MV-4-11 (cell line): ENCODE results near the gene HES6.

Source experiments
- DNase-seq: peaks from one replicate; lab custom pipeline; 2025; lab: John Stamatoyannopoulos, UW

Gene HES6

GRCh38 chr2:238254095-238254723 is 14.4 kb upstream of the HES6 start:
- no peak for DNase-seq

- no peak for DNase-seq
These were observed 13.2 kb upstream of the HES6 start for GRCh38 chr2:238252766-238253630.

DNA sequence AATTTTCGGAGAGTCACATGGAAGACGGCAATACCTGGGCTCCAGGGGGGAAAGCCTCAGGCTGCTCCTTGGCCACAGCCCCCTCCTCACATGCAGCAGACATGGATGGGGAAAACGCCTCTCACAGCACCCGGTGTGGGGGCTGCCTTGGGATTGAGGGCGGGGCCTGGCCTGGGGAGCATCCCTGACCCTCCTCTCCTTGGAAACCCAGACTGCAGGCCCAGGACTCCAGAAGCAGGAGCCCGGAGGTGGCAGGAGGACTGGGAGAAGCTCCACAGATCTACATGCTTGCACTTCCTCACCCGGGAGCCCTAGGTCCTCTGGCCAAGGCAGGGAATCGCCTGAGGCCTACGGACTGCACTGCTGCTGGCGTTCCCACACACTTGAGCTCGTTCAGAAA is 12.1 kb upstream of the HES6 start:
- no peak for DNase-seq

- no peak for DNase-seq
These were observed 11.5 kb upstream of the HES6 start for GRCh38 chr2:238251331-238251730.

GRCh38 chr2:238250896-238251295 is 11.1 kb upstream of the HES6 start:
- no peak for DNase-seq

GRCh38 chr2:238247841-238248453 is 8.1 kb upstream of the HES6 start:
- DNase-seq, result no peak

- DNase-seq, result no peak
These were observed 7.4 kb upstream of the HES6 start for GRCh38 chr2:238247002-238247822.

DNA sequence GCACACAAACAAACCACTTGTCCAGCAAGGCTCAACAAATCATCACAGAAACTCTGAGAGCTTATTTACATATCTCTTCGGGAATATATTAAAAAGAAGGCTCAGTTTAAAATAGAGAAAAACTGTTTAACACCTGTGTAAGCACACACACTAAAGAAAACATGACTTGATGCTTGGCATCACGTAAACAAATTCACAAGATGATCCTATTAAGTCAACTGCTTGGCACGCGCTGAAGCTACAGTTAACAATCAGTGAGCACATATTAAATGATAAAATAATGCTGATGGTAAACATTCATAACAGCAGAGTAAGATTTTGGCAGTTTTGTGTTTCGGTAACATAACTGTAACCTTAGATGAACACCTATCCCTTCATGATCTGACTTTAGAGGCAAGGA is 4.3 kb upstream of the HES6 start:
- DNase-seq, result no peak

DNA sequence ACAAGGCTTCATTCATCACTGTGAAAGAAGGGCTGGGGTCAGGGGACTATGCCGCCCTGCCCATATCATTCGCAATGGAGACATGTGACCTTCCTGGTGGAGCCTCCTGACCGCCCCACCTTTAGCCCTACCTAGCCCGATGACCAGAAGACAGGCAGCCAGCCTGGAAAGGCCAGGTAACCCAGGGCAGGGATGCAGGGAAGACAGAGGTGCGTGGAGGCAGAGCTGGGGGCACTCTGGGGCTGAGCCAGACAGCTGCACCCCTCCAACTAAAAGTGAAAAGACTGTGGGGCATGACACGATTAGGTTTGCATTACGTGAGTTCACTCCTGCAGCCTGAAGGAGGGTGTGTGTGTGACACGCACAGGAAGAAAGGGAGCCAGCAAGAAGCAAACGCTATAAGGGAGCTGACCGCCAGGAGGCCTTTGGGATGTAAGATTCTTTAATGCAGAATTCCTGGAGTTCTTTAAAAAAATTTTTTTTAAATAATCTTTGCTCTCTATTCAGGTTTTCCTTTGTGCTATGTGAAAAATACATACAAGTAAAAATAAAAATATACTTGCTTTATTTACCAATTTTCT is 3.7 kb upstream of the HES6 start:
- no peak for DNase-seq

DNA sequence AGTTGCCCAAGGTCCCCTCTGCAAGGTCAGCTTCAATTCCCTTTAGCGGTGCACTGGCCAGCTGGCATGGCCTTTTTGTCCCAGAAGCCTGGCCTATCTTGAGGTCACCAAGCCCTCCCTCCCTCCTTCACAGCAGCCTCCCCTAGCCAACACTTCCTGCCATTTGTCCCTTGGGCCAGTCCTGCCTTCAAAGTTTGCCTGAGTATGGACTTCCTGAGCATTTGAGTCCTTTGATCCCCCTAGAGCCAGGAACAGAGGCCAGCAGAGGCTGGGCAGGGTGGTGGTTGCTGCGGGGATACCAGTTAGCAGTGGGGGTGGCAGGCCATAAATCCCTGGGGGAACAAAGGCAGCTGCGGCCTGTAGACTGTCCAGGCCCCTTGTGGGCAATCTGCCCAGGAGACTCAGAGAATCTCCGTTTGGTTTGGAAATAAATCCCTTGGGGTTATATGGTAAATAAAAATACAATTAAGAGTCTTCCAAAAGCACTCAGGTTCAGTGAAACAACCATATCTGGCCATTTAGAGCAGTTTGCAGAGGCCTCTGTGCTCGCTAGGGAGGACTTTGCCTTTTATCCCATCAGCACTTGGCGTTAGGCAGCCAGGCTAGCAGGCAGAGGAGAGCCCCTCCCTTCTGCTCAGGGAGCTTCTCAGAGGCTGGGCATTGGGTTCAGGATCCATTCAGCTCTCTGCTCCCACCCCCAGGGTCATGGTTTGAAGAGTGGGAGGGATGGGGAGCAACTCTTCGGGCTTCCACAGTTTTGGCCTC is 3.1 kb upstream of the HES6 start:
- no peak for DNase-seq

DNA sequence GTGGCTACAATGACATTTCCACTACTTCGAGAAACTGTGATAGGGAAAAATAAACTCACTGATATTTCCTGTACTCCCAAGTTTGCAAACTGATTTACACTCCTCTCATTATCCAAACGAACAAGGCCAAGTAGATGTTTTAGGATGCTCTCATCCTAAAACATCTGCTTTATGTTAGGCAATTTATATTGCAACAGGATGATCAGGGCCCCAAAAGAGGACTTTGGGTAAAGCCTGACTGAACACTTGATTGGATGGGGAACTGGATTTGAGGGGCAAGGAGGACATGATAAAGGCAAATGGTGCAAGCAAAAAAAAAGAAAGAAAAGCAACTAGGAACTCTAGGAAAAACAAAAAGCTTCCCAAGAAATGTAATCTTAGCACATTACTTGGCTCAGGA is 2.1 kb upstream of the HES6 start:
- DNase-seq, result peak; percentile 36

DNA sequence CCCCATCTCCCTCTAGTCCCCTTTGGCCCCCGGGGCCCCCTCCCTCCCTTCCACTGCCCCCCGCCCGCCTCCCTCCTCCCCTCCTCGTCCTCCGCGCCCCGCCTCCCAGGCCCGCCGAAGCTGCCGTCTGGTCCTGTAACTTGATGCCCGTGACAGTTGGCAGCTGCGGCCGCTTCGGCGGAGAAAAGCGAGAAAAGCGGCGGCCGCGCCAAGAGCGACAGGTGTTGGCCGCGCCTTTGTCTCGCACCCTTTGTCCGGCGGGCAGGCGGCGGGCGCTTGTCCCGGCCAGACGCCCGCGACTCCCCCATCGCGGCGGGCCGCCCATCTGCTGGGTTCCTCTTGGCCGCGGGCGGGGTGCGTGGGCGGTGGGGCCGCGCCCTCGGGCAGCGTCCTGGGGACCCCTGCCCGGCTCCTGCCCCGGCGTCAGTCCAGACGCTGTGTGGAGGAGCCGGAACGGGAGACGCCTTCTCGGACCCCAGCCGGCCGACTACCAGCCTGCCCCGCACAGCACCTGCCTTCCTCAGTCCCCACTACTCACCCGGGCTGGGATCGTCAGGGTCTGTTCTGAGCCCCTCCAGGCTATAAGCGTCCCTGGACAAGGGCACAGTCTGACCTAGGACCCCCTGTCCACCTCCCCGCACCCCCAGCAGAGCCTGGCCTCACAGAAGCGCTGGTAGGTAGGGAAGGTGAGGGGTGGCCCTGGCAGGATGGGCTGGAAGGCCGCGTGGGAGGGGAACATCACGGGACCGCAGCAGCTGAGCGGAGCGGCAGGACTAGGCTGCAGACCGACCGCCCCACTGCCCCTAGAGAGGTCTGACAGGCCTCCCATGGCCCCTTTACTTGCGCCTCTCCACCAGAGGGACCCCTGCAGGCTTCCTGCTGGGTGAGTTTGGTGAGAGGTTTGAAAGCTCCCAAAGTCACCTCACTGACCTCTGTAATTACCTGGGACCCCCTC is 1.2 kb upstream of the HES6 start:
- DNase-seq, result peak; percentile 34

- DNase-seq, result no peak
These were observed 335 bp downstream of the HES6 start for GRCh38 chr2:238239543-238239862.

- DNase-seq, result peak; percentile 37
These were observed 884 bp downstream of the HES6 start for GRCh38 chr2:238238766-238239542.

DNA sequence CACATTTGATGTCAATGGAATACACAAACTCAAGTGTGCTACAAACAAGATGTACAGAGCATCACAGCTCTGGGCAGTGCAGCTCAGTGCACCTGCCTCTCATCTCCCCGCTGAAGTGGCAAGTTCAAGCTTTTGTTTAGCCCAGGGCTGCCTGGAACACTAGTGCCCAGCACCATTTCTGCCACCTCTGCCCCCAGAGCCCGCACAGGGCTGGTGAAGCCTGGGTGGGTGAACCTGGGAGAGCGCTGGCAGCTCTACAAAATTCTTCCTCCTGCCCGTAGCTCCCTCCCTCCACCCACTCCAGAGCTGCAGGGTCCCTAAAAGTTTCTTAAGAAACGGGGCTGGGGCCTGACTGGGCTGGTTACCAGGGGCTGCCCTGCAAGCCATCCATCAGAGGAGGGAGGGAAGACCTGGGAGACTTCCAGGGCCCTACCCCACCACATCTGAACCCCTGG is 1.5 kb downstream of the HES6 start:
- no peak for DNase-seq

DNA sequence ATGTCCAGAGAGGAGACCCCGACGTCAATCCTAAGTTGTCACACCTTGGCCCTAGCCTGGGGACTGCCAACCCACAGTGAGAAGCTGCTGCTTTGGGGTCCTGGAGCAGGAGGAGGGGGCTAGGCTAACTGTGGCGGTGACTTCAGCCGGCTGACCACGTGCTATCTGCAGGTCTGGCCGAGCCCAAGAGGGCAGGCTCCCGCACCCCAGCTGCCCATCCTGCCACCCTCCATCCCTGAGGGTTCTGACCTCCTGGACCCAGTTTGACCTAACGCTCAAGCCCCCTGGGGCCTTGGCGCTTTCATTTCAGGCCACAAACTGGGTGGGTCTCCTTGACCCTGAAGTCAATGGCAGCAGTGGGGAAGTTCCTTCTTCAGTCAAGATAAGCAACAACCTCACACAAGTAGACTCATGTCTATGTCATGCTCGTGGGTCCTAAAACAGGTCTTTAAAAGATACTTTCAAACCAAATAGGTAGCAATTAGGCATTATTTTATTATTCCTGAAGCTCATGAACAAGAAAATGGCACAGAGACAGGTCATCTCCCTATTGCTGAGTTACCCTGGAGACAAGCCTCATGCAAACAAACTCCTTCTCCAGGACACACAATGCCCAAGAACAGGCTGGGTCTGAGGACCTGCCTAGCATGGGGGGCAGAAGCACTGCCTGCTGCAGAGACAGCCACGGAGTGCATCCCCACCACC is 2.3 kb downstream of the HES6 start:
- no peak for DNase-seq

- no peak for DNase-seq
These were observed 3.3 kb downstream of the HES6 start for GRCh38 chr2:238236571-238236970.

DNA sequence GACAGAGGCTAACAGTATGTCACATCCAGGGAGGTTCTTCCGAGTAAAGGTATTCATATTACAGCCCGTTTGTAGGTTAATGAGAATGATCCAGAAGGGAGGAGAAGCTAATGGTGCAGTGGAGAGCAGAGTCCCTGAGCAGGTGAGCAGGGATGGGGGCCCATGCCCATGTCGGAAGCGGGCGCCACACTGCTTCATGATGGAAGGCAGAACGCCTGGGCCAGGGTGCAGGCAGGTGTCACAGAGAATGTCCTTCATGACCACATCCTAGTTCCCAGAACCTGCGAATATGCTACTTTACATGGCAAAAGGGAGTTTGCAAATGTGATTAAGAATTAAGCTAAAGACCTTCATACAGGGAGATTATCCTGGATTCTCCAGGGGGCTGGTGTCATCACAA is 4.0 kb downstream of the HES6 start:
- no peak for DNase-seq

GRCh38 chr2:238235331-238235732 is 4.5 kb downstream of the HES6 start:
- DNase-seq, result peak; percentile 90
